COR-L47 (cell line): Measurements from ENCODE around the gene ZNF106.

Experiments
- DNase-seq: peaks from one replicate; lab custom pipeline; 2025; lab: John Stamatoyannopoulos, UW

The ZNF106 gene

GRCh38 chr15:42367041-42367440, 123.9 kb downstream of the ZNF106 start:
- DNase-seq: no peak

DNA sequence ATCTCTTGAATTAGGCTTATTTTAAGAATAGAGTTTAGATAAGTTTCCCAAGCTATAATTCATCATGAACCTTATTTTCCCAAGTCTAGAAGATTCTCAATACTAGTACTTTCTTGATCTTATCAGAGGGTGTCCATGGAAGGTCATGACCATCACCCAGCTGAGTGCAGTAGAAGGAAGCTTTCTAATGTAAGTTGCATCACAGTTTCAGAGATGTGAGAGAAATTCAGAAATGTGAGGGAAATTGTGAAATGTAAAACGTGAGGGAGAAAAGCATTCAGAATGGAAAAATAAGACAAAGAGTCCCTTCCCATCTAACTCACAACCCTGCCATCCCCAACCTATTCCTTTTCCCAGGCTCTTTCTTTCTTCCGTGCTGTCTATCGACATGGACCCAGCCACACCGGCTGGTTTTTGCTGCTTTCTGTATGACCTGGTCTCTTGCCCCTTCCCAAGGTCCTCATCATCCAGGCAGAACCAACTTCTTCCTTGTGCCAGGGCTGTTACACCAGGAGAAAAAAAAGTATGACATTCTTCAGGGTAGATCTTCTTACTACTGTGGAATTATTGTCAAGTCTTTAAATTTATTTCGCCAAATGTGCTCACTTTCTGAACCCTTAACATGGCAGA, 124.9 kb downstream of the ZNF106 start:
- no peak for DNase-seq

DNA sequence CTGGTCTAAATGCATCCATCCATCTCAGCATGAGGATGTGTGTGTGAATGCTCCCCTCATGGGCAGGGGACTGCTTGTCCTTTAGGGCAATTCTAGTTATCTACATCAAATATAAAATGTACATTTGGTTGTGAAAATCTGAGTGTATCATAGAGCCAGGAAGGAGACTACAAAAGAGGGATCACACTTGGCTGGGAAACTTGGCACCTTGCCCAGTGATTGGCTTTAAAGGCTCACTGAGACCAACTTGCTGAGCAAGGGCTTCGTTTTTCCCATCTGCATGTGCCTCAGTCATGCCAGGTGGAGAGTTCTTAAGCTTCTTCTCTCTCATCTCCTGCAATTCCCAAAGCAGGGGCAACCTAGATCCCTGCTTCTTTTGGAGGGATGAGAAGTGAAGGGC, 126.4 kb downstream of the ZNF106 start:
- DNase-seq: peak; percentile 33

GRCh38 chr15:42363942-42364341, 127.0 kb downstream of the ZNF106 start:
- DNase-seq: no peak

DNA sequence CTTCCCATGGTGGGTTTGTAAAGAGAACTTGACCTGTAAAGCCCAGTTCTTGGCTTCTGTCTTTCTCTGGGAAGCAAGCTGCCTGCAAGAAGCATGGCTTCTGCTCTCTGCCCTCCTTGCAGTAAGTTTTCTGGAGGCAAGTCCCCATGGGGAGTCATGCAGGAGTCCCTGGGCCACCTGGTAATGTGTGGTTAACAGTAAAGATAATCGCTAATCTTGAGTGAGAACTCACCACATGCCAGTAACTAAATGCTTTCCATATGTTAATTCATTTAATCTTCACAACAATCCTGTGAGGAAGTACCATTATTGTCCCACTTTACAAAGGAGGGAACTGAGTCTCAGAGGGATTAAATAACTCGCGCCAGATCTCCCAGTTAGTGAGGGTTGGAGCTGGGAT, 127.5 kb downstream of the ZNF106 start:
- DNase-seq: no peak
